SU-DHL-6 (cell line): Measurements from ENCODE around the gene IRF2BP1.

Experiments used
- CTCF ChIP-seq: fragments of 200-600 bp; sonication (generic); IDR thresholded peaks from one replicate; pipeline ENCODE4 v1.5.1; 2017; ENCODE audit warnings: antibody characterized with exemption, mild to moderate bottlenecking, low read length, moderate library complexity; ENCODE audit not compliant: insufficient read depth, poor library complexity, severe bottlenecking
- EZH2phosphoT487 ChIP-seq: fragments of 200-600 bp; sonication (generic), shearing (Covaris generic); conservative IDR thresholded peaks from 2 replicates; pipeline ENCODE4 v1.6.1; 2018; ENCODE audit warnings: mild to moderate bottlenecking, antibody characterized with exemption, low read length, moderate library complexity, mixed read lengths

DNA sequence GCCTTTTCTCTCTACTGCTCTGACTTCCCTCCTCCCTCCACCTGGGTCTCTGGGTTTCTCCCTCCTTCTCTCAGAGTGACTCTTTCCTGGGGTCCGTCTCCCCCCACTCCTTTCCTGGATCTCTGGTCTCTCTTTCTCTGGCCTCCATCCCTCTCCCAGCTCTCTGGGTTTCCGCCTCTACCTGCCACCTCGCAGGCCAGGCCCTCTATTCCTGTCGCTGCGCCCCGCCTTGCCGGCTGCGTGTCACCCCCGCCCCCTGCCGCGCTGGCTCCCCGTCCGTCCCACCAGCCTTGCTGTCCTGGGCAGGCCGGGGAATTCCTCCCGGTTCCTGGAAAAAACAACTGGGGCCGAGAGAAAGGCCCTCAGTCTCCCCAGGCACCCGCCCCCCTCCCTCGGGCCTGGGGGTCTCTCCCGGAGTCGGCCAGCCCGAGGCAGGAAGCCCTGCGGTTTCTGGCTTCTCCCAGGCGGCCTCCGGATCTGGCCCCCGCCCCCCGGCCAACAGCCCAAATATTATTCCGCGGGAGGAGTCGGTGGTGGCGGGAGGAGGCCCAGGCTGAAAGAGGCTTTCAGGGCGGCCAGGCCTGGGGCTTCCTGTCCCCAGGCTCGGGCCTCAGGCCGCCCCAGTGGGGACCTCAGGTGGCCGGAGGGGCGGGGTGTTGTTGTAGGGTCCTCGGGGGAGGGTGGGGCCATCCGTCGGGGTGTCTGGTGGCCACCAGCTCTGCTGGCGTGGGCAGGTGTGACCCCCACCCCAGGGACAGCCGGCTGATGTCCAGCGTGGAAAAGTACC, 9.3 kb downstream of the IRF2BP1 start:
- no peak for TF ChIP-seq CTCF
- TF ChIP-seq EZH2phosphoT487, result no peak
